Naive thymus-derived CD8-positive, alpha-beta T cell (primary cell): ENCODE data around the gene AP2A1. TPM values are rescaled to one million over a fixed set of nuclear protein-coding genes. Genes with fewer than 3 reads are reported as not detected.
A peak's percentile ranks its signal among the peaks of the same experiment; 100 is the strongest.

Experiments used
- ATAC-seq, 2 donors: fragments of 150-1000 bp; cut with Tn5 transposase in 1 of 2; sonication (Bioruptor Pico), chemical (Tn5 transposase) in 1 of 2; 1 replicate in 1 of 2; 2 replicates in 1 of 2; pipeline ENCODE4 v1.10.0; 2021; ENCODE audit warnings: mild to moderate bottlenecking in 2 of 2, moderate library complexity in 2 of 2
- POLR2A ChIA-PET: fragments of 350-600 bp; sonication (Branson Sonifier 250); formaldehyde crosslinking; loops from one replicate; lab custom pipeline; 2021; ENCODE audit warnings: antibody characterized with exemption; lab: Charles Lee
- DNase-seq, 10 donors: peaks; one replicate each; pipeline versions ENCODE4 v3.0.0 to v3.0.0-alpha.2; 2020 to 2022
- H3K27ac Mint-ChIP-seq, 10 donors: one replicate each; pipeline ENCODE4 v1.8.0; 2020 to 2022; ENCODE audit warnings: mild to moderate bottlenecking in 10 of 10, mixed read lengths in 10 of 10, moderate library complexity in 4 of 10, inconsistent platforms in 1 of 10
- H3K27me3 Mint-ChIP-seq, 5 donors: one replicate each; pipeline ENCODE4 v1.8.0; 2021 to 2022; ENCODE audit warnings: mixed read lengths in 5 of 5
- H3K36me3 Mint-ChIP-seq, 3 donors: one replicate each; pipeline ENCODE4 v1.8.0; 2020 to 2022; ENCODE audit warnings: mixed read lengths in 3 of 3, mild to moderate bottlenecking in 2 of 3, inconsistent platforms in 1 of 3
- H3K4me1 Mint-ChIP-seq, 4 donors: one replicate each; pipeline ENCODE4 v1.8.0; 2021 to 2022; ENCODE audit warnings: mixed read lengths in 4 of 4
- H3K4me3 Mint-ChIP-seq, 10 donors: one replicate each; pipeline ENCODE4 v1.8.0; 2020 to 2022; ENCODE audit warnings: mild to moderate bottlenecking in 10 of 10, mixed read lengths in 10 of 10, moderate library complexity in 6 of 10, inconsistent platforms in 1 of 10
- H3K9me3 Mint-ChIP-seq, 9 donors: one replicate each; pipeline ENCODE4 v1.8.0; 2020 to 2022; ENCODE audit warnings: mixed read lengths in 9 of 9, mild to moderate bottlenecking in 3 of 9, inconsistent platforms in 1 of 9, moderate library complexity in 1 of 9
- polyA plus RNA-seq, 3 donors: library from polyadenylated mRNA; unstranded; fragments of 300-500 nt; fragmentation: Illumina TruSeq; gene quantifications; one replicate each; pipeline ENCODE4 v1.2.3, GENCODE V29; 2021
- total RNA-seq, 8 experiments: library from RNA in 2 of 8; stranded (reverse) in 2 of 8; gene quantifications; one replicate each; pipeline ENCODE4 v1.2.3 and lab custom pipeline; 2021 to 2026

The AP2A1 gene
- total and polyA plus RNA-seq, 5 experiments from 2014 or later = 4.5 to 57.8 (median 6.5) TPM

- peaks cover 21 to 46% (median 44%) of the 10 kb centered on the region in 4 donors for H3K4me1 Mint-ChIP-seq
- H3K9me3 Mint-ChIP-seq = no peaks in the 10 kb centered on the region
- DNase-seq = peak; percentile 64 to 93 (median 82)
- peaks cover 0 to 9% (median under 1%) of the 10 kb centered on the region in 3 donors for H3K36me3 Mint-ChIP-seq
- H3K27ac Mint-ChIP-seq = peak overlapping the region; percentile 43 to 93 (median 90)
- H3K4me3 Mint-ChIP-seq = peak overlapping the region; percentile 83 to 95 (median 90)
- ATAC-seq = peak; percentile 18 to 20
- H3K27me3 Mint-ChIP-seq = no peaks in the 10 kb centered on the region
- POLR2A ChIA-PET = interaction anchor here (1.0 to 2.2 kb wide), 2 partner anchors 91 to 120 kb away, joined by 3 to 8 read pairs; partner anchors contain the start of gene ATF5
Measured at GRCh38 chr19:49808711-49809159, 41.9 kb downstream of the AP2A1 start.

GRCh38 chr19:49809160-49809940, 42.5 kb downstream of the AP2A1 start:
- no peaks in the 10 kb centered on the region for H3K27me3 Mint-ChIP-seq
- DNase-seq (peak in 8 of 10 donors; percentile 27 to 75 (median 48)), ATAC-seq (peak; percentile 23 to 42)
- peaks cover 21 to 48% (median 45%) of the 10 kb centered on the region in 4 donors for H3K4me1 Mint-ChIP-seq
- H3K4me3 Mint-ChIP-seq = peak overlapping the region; percentile 83 to 95 (median 90)
- no peaks in the 10 kb centered on the region for H3K9me3 Mint-ChIP-seq
- peak overlapping the region; percentile 74 to 93 (median 90) for H3K27ac Mint-ChIP-seq
- POLR2A ChIA-PET = interaction anchor here (0.6 to 2.2 kb wide), 5 partner anchors 57 to 587 kb away, joined by 3 to 8 read pairs (median 3); partner anchors contain the start of genes AKT1S1, ATF5 and TBC1D17
- peaks cover 0 to 5% (median 0%) of the 10 kb centered on the region in 3 donors for H3K36me3 Mint-ChIP-seq

- Mint-ChIP-seq H3K4me1 (peaks cover 21 to 50% (median 47%) of the 10 kb centered on the region in 4 donors), H3K27me3 (no peaks in the 10 kb centered on the region), H3K9me3 (no peaks in the 10 kb centered on the region), H3K36me3 (peaks cover 0 to 5% (median 0%) of the 10 kb centered on the region in 3 donors), H3K27ac (peak overlapping the region in 8 of 10 donors; percentile 40 to 93 (median 80)), H3K4me3 (peak overlapping the region; percentile 57 to 95 (median 88))
- POLR2A ChIA-PET = interaction anchor here (0.8 to 2.2 kb wide), 7 partner anchors 41 to 229 kb away, joined by 3 to 8 read pairs (median 3); partner anchors contain the start of genes AKT1S1, PRRG2, PTOV1 and TBC1D17
- ATAC-seq (no peak), DNase-seq (no peak)
Measured at GRCh38 chr19:49809941-49810389, 43.2 kb downstream of the AP2A1 start.

DNA sequence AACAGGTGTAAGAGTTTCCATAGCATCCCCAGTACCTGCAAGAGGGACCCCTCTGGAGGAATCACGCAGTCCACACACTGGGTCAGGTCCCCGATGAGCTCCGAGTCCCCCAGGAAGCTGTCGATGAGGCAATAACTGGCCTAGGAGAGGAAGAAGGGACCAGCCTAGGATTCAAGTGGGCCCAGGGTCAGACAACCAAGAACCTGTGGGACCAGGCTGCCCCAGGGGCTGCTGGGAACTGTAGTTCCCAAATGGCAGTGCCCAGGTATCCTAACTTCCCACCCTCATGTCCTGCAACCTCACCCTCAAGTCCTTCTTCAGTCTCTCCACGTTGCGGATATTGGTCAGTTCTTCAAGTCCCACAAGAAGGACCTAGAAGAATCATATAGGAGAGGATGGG, 44.5 kb downstream of the AP2A1 start:
- POLR2A ChIA-PET = interaction anchor here (1.5 kb wide), 1 partner anchor 58 kb away, joined by 4 read pairs; no protein-coding TSS in a partner anchor
- peak overlapping the region in 5 of 10 donors; percentile 20 to 100 (median 90) for H3K27ac Mint-ChIP-seq
- peaks cover 0 to 1% (median 0%) of the 10 kb centered on the region in 3 donors for H3K36me3 Mint-ChIP-seq
- H3K9me3 Mint-ChIP-seq = no peaks in the 10 kb centered on the region
- no peaks in the 10 kb centered on the region for H3K27me3 Mint-ChIP-seq
- DNase-seq (no peak), ATAC-seq (no peak)
- H3K4me3 Mint-ChIP-seq = peak overlapping the region in 7 of 10 donors; percentile 14 to 95 (median 63)
- H3K4me1 Mint-ChIP-seq = peaks cover 19 to 48% (median 45%) of the 10 kb centered on the region in 4 donors

- Mint-ChIP-seq H3K4me3 (peak overlapping the region; percentile 88 to 96 (median 94)), H3K36me3 (no peaks in the 10 kb centered on the region), H3K27ac (peak overlapping the region; percentile 97 to 100 (median 99)), H3K4me1 (peaks cover 18 to 49% (median 46%) of the 10 kb centered on the region in 4 donors), H3K27me3 (no peaks in the 10 kb centered on the region), H3K9me3 (no peaks in the 10 kb centered on the region)
- POLR2A ChIA-PET = interaction anchor here (0.8 to 3.0 kb wide), 7 partner anchors 38 to 337 kb away, joined by 3 to 30 read pairs (median 18); partner anchors contain the start of genes AKT1S1, AP2A1, PTOV1 and TBC1D17
- ATAC-seq = no peak
- peak in 1 of 10 donors; percentile 17 for DNase-seq
Measured at GRCh38 chr19:49812452-49812996, 45.7 kb downstream of the AP2A1 start.

- ATAC-seq (peak; percentile 55 to 66), DNase-seq (peak; percentile 73 to 98 (median 93))
- POLR2A ChIA-PET = interaction anchor here (0.8 to 3.0 kb wide), 9 partner anchors 22 to 545 kb away, joined by 3 to 30 read pairs (median 17); partner anchors contain the start of genes AKT1S1, AP2A1, PTOV1 and TBC1D17
- H3K36me3 Mint-ChIP-seq = no peaks in the 10 kb centered on the region
- peak within 1 kb of the TSS; percentile 97 to 100 (median 99) for H3K27ac Mint-ChIP-seq
- no peaks in the 10 kb centered on the region for H3K9me3 Mint-ChIP-seq
- H3K27me3 Mint-ChIP-seq = peaks cover 0 to 2% (median 0%) of the 10 kb centered on the region in 5 donors
- peak within 1 kb of the TSS; percentile 88 to 96 (median 94) for H3K4me3 Mint-ChIP-seq
- peaks cover 19 to 48% (median 43%) of the 10 kb centered on the region in 4 donors for H3K4me1 Mint-ChIP-seq
Measured at GRCh38 chr19:49812997-49813861, 46.4 kb downstream of the AP2A1 start, which contains the start of gene FUZ. FUZ (minus strand) TSS chr19:49813292; CDS start chr19:49813106, 186 bp downstream.

DNA sequence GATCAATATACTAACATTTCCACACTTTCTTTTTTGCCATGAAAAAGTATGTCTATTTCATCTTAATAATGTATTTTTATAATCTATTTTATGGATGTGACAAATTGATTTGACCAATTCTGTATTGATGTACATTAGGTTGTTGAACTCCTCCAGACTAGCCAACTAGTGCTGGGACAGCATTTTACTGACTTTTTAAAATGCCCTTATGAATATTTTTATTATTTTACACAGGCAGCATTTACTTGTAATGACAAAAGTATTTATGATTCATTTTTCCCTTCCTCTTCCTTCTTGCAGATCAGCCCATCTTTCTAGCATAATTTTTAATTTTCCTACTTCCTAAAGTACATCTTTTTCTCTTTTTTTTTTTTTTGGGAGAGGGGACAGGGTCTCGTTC, 47.2 kb downstream of the AP2A1 start:
- Mint-ChIP-seq H3K4me3 (peak overlapping the region; percentile 19 to 96 (median 94)), H3K27ac (peak overlapping the region; percentile 84 to 100 (median 98)), H3K27me3 (peaks cover 0 to 2% (median 0%) of the 10 kb centered on the region in 5 donors), H3K9me3 (no peaks in the 10 kb centered on the region), H3K4me1 (peaks cover 17 to 46% (median 42%) of the 10 kb centered on the region in 4 donors), H3K36me3 (no peaks in the 10 kb centered on the region)
- ATAC-seq (no peak), DNase-seq (no peak)
- POLR2A ChIA-PET = interaction anchor here (0.7 to 3.0 kb wide), 9 partner anchors 21 to 544 kb away, joined by 3 to 30 read pairs (median 17); partner anchors contain the start of genes AKT1S1, AP2A1, PTOV1 and TBC1D17

GRCh38 chr19:49816590-49816989, 49.8 kb downstream of the AP2A1 start:
- DNase-seq (no peak), ATAC-seq (no peak)
- no peaks in the 10 kb centered on the region for H3K9me3 Mint-ChIP-seq
- H3K27me3 Mint-ChIP-seq = peaks cover 0 to 2% (median 0%) of the 10 kb centered on the region in 5 donors
- peak overlapping the region in 1 of 10 donors; percentile 24 for H3K4me3 Mint-ChIP-seq
- peaks cover 0 to 4% (median 0%) of the 10 kb centered on the region in 3 donors for H3K36me3 Mint-ChIP-seq
- H3K27ac Mint-ChIP-seq = peak overlapping the region in 5 of 10 donors; percentile 36 to 100 (median 100)
- POLR2A ChIA-PET = interaction anchor here (1.6 to 1.9 kb wide), 2 partner anchors 48 to 61 kb away, joined by 4 to 5 read pairs; partner anchors contain the start of genes AKT1S1 and TBC1D17
- peaks cover 18 to 52% (median 43%) of the 10 kb centered on the region in 4 donors for H3K4me1 Mint-ChIP-seq

GRCh38 chr19:49817964-49818648, 51.3 kb downstream of the AP2A1 start, which contains the start of gene MED25:
MED25 (plus strand) TSS chr19:49818289; CDS start chr19:49818342, 53 bp downstream.
- POLR2A ChIA-PET = interaction anchor here (0.9 to 2.6 kb wide), 7 partner anchors 32 to 207 kb away, joined by 3 to 25 read pairs (median 14); partner anchors contain the start of genes AKT1S1, NUP62, PTOV1 and TBC1D17
- DNase-seq = peak; percentile 81 to 98 (median 89)
- no peaks in the 10 kb centered on the region for H3K9me3 Mint-ChIP-seq
- peaks cover 0 to 6% (median 0%) of the 10 kb centered on the region in 3 donors for H3K36me3 Mint-ChIP-seq
- H3K4me1 Mint-ChIP-seq = peaks cover 11 to 40% (median 32%) of the 10 kb centered on the region in 4 donors
- peak; percentile 55 for ATAC-seq
- H3K27me3 Mint-ChIP-seq = peaks cover 0 to 2% (median 0%) of the 10 kb centered on the region in 5 donors
- H3K27ac Mint-ChIP-seq = peak within 1 kb of the TSS; percentile 98 to 100 (median 100)
- H3K4me3 Mint-ChIP-seq = peak within 1 kb of the TSS; percentile 94 to 100 (median 99)
